Breast epithelium (tissue), 4 donors: ENCODE data around the gene DPYSL4. TPM values are rescaled to one million over a fixed set of nuclear protein-coding genes. Genes with fewer than 3 reads are reported as not detected.

Source experiments
- DNase-seq, 2 donors: peaks; one replicate each; pipeline ENCODE4 v3.0.0-alpha.2; 2019; ENCODE audit warnings: low spot score in 2 of 2
- H3K27ac ChIP-seq, 2 donors: fragments of 200-600 bp; sonication (generic) in 1 of 2; one replicate each; pipeline ENCODE4 v1.5.1; 2016 to 2019; ENCODE audit warnings: mild to moderate bottlenecking in 1 of 2
- H3K27me3 ChIP-seq, 2 donors: fragments of 200-600 bp; sonication (generic) in 1 of 2; one replicate each; pipeline versions ENCODE4 v1.5.1 to v1.6.0; 2017 to 2019; ENCODE audit warnings: control low read depth in 1 of 2, mild to moderate bottlenecking in 1 of 2
- H3K36me3 ChIP-seq: fragments of 200-600 bp; one replicate; pipeline ENCODE4 v1.5.1; 2019
- H3K4me1 ChIP-seq, 2 donors: fragments of 200-600 bp; sonication (generic); one replicate each; pipeline ENCODE4 v1.5.1; 2016 to 2019; ENCODE audit warnings: control low read depth in 1 of 2
- H3K4me3 ChIP-seq, 3 donors: fragments of 200-600 bp; sonication (generic); 1 replicate in 2 of 3; 2 replicates in 1 of 3; pipeline ENCODE4 v1.5.1; 2016 to 2019; ENCODE audit warnings: mild to moderate bottlenecking in 3 of 3, moderate library complexity in 2 of 3
- H3K9me3 ChIP-seq, 2 donors: fragments of 200-600 bp; sonication (generic) in 1 of 2; one replicate each; pipeline ENCODE4 v1.5.1; 2016 to 2019; ENCODE audit warnings: control low read depth in 1 of 2
- CTCF ChIP-seq, 3 donors: fragments of 450-650 bp; IDR thresholded peaks; one replicate each; pipeline ENCODE4 v1.5.1; 2016 to 2017; ENCODE audit warnings: antibody characterized with exemption in 3 of 3, mild to moderate bottlenecking in 3 of 3, moderate library complexity in 3 of 3
- POLR2A ChIP-seq: fragments of 450-650 bp; IDR thresholded peaks from one replicate; pipeline ENCODE4 v1.6.1; 2016; ENCODE audit warnings: antibody characterized with exemption, mild to moderate bottlenecking, moderate library complexity
- POLR2AphosphoS5 ChIP-seq, 3 donors: sonication (generic); formaldehyde crosslinking; IDR thresholded peaks; one replicate each; pipeline ENCODE4 v1.6.1; 2017; ENCODE audit warnings: antibody characterized with exemption in 3 of 3
- intact Hi-C: fragments of 100-400 bp; cut with DNase I; formaldehyde crosslinking; loops from one replicate; pipeline ENCODE4 v1.15.1; 2023; ENCODE audit warnings: low total_unique reads
- total RNA-seq, 3 donors: library from RNA; depleted of rRNA; stranded (reverse); fragments of >200 nt; gene quantifications; one replicate each; pipeline ENCODE4 v1.1.0, GENCODE V29; 2016

Gene DPYSL4
- total RNA-seq, 3 donors from 2014 or later: 1.9 to 2.3 (median 2.1) TPM

DNA sequence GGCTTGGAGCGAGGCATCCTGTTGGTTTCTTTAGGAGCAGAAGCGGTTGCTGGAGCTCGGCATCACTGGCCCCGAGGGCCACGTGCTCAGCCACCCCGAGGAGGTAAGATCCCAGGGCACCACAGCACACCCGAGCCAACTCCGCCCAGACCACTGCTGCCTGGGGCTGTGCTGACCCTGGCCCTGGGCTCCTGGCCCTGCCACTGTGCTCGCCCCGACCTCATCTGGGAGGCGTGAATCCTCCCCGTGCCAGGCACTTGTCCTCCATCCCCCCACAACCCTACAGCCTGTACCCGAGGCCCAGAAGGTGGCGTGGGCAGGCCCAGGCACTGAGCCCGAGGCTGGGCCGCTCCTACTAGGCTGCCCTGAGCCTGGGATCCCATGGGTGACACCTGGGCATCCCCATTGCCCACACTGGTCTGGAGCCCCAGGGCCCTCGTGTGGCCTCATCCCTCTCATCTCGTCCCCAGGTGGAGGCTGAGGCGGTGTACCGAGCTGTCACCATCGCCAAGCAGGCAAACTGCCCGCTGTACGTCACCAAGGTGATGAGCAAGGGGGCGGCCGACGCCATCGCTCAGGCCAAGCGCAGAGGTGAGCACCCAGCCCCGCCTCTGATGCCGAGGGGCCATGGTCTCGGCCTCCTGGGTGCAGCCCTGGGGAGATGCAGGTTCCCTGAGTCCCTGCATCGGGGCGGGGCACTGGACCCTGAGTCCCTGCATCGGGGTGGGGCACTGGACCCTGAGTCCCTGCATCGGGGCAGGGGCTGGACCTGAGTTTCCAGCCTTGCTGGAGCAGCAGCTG, 11.8 kb downstream of the DPYSL4 start:
- H3K4me3 ChIP-seq: no peak overlapping the region
- no peak for TF ChIP-seq POLR2A
- TF ChIP-seq CTCF (IDR thresholded peaks at IDR 0.05): no peak
- TF ChIP-seq POLR2AphosphoS5 (IDR thresholded peaks at IDR 0.05): no peak
- no peak overlapping the region for H3K27ac ChIP-seq
- H3K36me3 ChIP-seq: no peaks in the 10 kb centered on the region
- intact Hi-C loops: no loop called here
- no peaks in the 10 kb centered on the region for H3K9me3 ChIP-seq
- H3K4me1 ChIP-seq: no peaks in the 10 kb centered on the region
- peaks cover 0 to 2% of the 10 kb centered on the region in 2 donors for H3K27me3 ChIP-seq
- no peak for DNase-seq

DNA sequence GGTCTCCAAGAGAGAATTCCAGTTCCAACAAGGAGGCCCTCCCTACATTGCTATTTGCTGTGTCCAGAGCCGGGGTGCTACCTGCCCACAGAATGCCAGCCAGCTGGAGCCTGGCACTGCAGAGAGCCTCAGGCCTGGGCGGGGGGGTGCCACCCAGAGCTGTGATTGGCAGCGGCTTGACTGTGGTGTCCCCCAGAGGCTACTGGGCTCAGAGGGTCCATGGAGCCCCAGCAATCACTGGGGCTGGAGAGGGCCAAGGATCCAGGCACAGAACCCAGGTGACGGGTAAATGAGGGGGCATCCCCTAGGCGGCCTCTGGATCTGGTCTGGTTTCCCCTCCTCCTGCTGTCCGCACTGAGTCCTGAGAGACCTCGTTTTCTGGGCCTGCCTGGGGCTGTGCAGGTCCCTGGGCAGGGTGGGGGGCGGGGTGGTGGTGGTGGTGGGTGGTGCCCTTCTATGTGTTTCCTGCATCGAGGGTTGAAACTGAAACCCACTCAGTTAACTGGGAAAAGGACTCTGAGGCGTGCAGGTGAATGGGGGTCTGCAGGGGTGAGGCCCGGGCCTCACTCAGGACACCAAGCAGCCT, 12.6 kb downstream of the DPYSL4 start:
- no peaks in the 10 kb centered on the region for H3K4me1 ChIP-seq
- H3K9me3 ChIP-seq: no peaks in the 10 kb centered on the region
- no peak for DNase-seq
- intact Hi-C loops: no loop called here
- peaks cover 0 to 2% of the 10 kb centered on the region in 2 donors for H3K27me3 ChIP-seq
- no peaks in the 10 kb centered on the region for H3K36me3 ChIP-seq
- H3K4me3 ChIP-seq: no peak overlapping the region
- H3K27ac ChIP-seq: no peak overlapping the region
- TF ChIP-seq CTCF (IDR thresholded peaks at IDR 0.05) (no peak), POLR2A (no peak), POLR2AphosphoS5 (IDR thresholded peaks at IDR 0.05) (no peak)

GRCh38 chr10:132199854-132200311, 13.1 kb downstream of the DPYSL4 start:
- TF ChIP-seq POLR2AphosphoS5 (IDR thresholded peaks at IDR 0.05) (no peak), POLR2A (no peak), CTCF (IDR thresholded peaks at IDR 0.05) (no peak)
- Histone ChIP-seq H3K4me1 (no peaks in the 10 kb centered on the region), H3K4me3 (no peak overlapping the region), H3K9me3 (no peaks in the 10 kb centered on the region), H3K27ac (no peak overlapping the region), H3K27me3 (peaks cover 0 to 2% of the 10 kb centered on the region in 2 donors), H3K36me3 (no peaks in the 10 kb centered on the region)
- intact Hi-C loops: no loop called here
- DNase-seq: no peak

DNA sequence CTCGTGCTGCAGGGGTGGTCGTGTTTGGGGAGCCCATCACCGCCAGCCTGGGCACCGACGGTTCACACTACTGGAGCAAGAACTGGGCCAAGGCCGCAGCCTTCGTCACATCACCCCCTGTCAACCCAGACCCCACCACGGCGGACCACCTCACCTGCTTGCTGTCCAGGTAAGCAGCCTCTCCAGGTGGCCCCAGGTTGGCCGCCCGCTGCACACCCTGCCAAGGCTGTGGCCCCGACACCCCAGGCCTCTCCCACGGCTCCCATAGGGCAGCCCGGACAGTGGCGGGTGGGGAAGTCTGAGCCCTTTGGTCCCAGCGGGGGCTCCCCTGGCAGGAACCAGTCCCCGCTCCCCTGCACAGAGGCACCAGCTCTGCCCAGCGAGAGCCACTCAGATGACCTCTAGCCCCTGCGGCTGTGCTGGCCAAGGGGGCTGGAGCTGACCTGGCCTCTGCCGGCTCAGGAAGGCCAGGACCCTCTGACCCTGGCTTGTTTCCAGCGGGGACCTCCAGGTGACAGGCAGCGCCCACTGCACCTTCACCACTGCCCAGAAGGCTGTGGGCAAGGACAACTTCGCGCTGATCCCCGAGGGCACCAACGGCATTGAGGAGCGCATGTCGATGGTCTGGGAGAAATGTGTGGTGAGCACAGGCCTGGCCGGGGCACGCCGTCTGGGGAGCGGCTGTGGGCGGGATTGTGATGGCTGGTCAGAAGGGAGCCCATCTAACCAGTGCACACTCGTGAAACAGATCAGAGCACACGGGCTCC, 13.8 kb downstream of the DPYSL4 start:
- TF ChIP-seq POLR2A: no peak
- no peak for TF ChIP-seq POLR2AphosphoS5 (IDR thresholded peaks at IDR 0.05)
- no peak for TF ChIP-seq CTCF (IDR thresholded peaks at IDR 0.05)
- intact Hi-C loops: no loop called here
- no peak for DNase-seq
- H3K9me3 ChIP-seq: no peaks in the 10 kb centered on the region
- peaks cover 0 to 2% of the 10 kb centered on the region in 2 donors for H3K27me3 ChIP-seq
- no peaks in the 10 kb centered on the region for H3K36me3 ChIP-seq
- no peak overlapping the region for H3K4me3 ChIP-seq
- no peaks in the 10 kb centered on the region for H3K4me1 ChIP-seq
- no peak overlapping the region for H3K27ac ChIP-seq
